ENCODE results near the gene CNTD1. TPM values are rescaled to one million over a fixed set of nuclear protein-coding genes. Genes with fewer than 3 reads are reported as not detected.

Gene CNTD1
- total RNA-seq, 1 donor from 2014 or later: not detected

DNA sequence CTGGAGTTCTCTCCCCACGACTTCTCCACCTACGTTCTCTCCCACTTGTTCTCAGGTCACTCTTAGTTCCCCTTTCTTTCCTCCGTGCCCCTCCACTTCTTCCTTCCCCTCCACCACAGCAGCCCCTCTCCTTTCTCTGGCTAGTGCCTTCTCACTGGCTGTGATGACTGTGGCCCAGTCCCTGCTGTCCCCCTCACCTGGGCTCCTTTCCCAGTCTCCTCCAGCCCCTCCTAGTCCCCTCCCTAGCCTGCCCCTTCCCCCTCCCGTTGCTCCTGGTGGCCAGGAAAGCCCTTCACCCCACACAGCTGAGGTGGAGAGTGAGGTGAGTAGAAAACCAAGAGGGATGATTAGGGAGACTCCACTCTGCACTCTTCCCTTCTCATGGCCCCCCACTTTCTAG, 3.6 kb upstream of the CNTD1 start:
- Mint-ChIP-seq H3K27ac (no peak overlapping the region), H3K4me1 (ENCODE audit: low read depth) (peaks cover 15% of the 10 kb centered on the region), H3K4me3 (ENCODE audit: low read depth) (no peak overlapping the region), H3K27me3 (peaks cover 5% of the 10 kb centered on the region), H3K9me3 (ENCODE audit: low read depth) (peaks cover 4% of the 10 kb centered on the region), H3K36me3 (ENCODE audit: insufficient read depth) (peaks cover 4% of the 10 kb centered on the region)
- no peak for DNase-seq (ENCODE audit: low spot score, unreplicated experiment)
- TF ChIP-seq, protein P1, sequence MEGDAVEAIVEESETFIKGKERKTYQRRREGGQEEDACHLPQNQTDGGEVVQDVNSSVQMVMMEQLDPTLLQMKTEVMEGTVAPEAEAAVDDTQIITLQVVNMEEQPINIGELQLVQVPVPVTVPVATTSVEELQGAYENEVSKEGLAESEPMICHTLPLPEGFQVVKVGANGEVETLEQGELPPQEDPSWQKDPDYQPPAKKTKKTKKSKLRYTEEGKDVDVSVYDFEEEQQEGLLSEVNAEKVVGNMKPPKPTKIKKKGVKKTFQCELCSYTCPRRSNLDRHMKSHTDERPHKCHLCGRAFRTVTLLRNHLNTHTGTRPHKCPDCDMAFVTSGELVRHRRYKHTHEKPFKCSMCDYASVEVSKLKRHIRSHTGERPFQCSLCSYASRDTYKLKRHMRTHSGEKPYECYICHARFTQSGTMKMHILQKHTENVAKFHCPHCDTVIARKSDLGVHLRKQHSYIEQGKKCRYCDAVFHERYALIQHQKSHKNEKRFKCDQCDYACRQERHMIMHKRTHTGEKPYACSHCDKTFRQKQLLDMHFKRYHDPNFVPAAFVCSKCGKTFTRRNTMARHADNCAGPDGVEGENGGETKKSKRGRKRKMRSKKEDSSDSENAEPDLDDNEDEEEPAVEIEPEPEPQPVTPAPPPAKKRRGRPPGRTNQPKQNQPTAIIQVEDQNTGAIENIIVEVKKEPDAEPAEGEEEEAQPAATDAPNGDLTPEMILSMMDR (IDR thresholded peaks at IDR 0.05; ENCODE audit: unreplicated experiment): no peak

DNA sequence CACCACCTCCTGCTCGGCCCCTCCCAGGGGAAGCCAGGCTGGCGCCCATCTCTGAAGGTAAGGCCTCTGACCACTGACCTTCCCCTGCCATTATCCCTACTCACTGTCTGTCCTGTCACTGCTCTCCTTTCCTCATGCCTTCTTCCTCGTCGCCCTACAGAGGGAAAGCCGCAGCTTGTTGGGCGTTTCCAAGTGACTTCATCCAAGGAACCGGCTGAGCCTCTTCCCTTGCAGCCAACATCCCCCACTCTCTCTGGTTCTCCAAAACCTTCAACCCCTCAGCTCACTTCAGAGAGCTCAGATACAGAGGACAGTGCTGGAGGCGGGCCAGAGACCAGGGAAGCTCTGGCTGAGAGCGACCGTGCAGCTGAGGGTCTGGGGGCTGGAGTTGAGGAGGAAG, 3.2 kb upstream of the CNTD1 start:
- TF ChIP-seq, protein P1 (IDR thresholded peaks at IDR 0.05; ENCODE audit: unreplicated experiment): no peak
- Mint-ChIP-seq H3K9me3 (ENCODE audit: low read depth) (peaks cover 4% of the 10 kb centered on the region), H3K4me3 (ENCODE audit: low read depth) (peak overlapping the region; percentile 35), H3K36me3 (ENCODE audit: insufficient read depth) (peaks cover 4% of the 10 kb centered on the region), H3K27ac (no peak overlapping the region), H3K27me3 (peaks cover under 1% of the 10 kb centered on the region), H3K4me1 (ENCODE audit: low read depth) (peaks cover 15% of the 10 kb centered on the region)
- DNase-seq (ENCODE audit: low spot score, unreplicated experiment): no peak

- peaks cover 4% of the 10 kb centered on the region for H3K36me3 Mint-ChIP-seq (ENCODE audit: insufficient read depth)
- peak overlapping the region; percentile 21 for H3K27ac Mint-ChIP-seq
- peaks cover 15% of the 10 kb centered on the region for H3K4me1 Mint-ChIP-seq (ENCODE audit: low read depth)
- TF ChIP-seq, protein P1 (IDR thresholded peaks at IDR 0.05; ENCODE audit: unreplicated experiment): no peak
- H3K9me3 Mint-ChIP-seq (ENCODE audit: low read depth): peaks cover 4% of the 10 kb centered on the region
- no peaks in the 10 kb centered on the region for H3K27me3 Mint-ChIP-seq
- no peak overlapping the region for H3K4me3 Mint-ChIP-seq (ENCODE audit: low read depth)
- DNase-seq (ENCODE audit: low spot score, unreplicated experiment): no peak
These were observed 2.4 kb upstream of the CNTD1 start for GRCh38 chr17:42796066-42796758.

DNA sequence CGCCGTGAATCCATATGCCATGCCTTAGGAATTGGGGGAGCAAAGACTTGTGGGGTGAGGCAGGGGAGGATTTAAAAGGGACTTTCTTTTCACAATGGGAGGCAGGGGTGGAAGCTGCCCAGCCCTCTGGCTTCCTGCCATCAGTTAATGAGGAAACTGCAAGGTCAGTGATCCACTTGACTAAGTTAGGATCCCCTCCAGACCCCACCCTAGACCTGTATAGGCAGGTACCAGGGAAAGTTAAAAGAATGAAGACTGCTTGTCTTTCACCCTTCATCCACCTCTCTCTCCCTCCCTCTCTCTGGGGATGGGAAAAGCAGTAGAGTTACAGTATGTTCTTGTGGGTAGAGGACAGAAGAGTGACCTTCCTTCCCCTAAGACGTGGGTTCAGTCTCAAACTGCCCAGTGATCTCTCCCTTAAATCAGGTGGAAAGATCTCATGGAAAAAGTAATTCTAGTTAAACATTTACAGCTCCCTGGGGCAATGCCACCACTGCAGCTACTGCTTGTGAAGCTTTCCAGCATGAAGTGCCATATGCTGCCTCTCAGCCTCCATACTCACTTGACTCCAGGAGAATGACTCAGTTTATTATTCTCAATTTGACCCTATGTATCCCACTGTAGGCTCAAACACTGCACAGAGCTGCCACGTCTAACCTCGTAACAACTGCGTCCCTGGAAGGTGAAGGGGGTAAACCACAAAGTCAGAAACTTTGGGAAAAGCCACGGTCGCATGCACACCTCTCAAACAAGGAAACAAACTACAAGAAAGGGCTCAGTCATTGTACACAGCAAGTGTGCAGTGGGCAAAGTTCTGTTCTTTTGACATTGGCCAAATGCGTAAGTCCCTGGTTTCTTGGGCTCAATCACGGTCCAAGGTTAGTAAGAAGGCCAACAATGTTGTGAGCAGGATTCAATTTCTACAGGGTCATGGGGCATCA, 1.3 kb upstream of the CNTD1 start:
- Mint-ChIP-seq H3K27me3 (no peaks in the 10 kb centered on the region), H3K36me3 (ENCODE audit: insufficient read depth) (peaks cover 4% of the 10 kb centered on the region), H3K4me3 (ENCODE audit: low read depth) (peak overlapping the region; percentile 92), H3K4me1 (ENCODE audit: low read depth) (peaks cover 15% of the 10 kb centered on the region), H3K27ac (peak overlapping the region; percentile 95), H3K9me3 (ENCODE audit: low read depth) (peaks cover 4% of the 10 kb centered on the region)
- no peak for DNase-seq (ENCODE audit: low spot score, unreplicated experiment)
- TF ChIP-seq, protein P1 (IDR thresholded peaks at IDR 0.05; ENCODE audit: unreplicated experiment): no peak

DNA sequence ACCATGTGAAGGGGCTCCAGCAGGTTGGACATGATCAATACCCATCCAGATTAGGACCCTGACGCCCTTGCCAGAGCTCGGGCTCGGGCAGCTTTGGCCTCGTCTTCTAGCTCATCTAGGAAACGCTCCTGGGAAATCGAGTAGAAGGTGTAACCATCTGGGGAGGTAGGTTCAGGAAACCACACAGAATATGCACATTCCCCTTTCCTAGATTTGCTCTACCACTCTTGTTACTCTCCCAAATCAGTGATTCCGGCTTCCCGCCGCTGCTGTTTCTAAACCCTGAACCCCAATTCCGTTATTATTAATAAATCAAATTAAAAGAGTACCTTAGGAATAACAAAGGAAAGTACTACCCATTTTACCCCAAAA, 664 bp upstream of the CNTD1 start:
- Mint-ChIP-seq H3K9me3 (ENCODE audit: low read depth) (peaks cover 4% of the 10 kb centered on the region), H3K27me3 (no peaks in the 10 kb centered on the region), H3K36me3 (ENCODE audit: insufficient read depth) (peaks cover 4% of the 10 kb centered on the region), H3K27ac (peak overlapping the region; percentile 95), H3K4me1 (ENCODE audit: low read depth) (peaks cover 19% of the 10 kb centered on the region), H3K4me3 (ENCODE audit: low read depth) (peak overlapping the region; percentile 92)
- TF ChIP-seq, protein P1 (IDR thresholded peaks at IDR 0.05; ENCODE audit: unreplicated experiment): no peak
- no peak for DNase-seq (ENCODE audit: low spot score, unreplicated experiment)

Data from progenitor cell of endocrine pancreas (in vitro differentiated cells).